ENCODE data around the gene CLPTM1L. TPM values are rescaled to one million over a fixed set of nuclear protein-coding genes. Genes with fewer than 3 reads are reported as not detected.
A peak's percentile ranks its signal among the peaks of the same experiment; 100 is the strongest.

CLPTM1L gene
- total and polyA plus RNA-seq, 10 donors: 39.7 to 118 (median 94.9) TPM

DNA sequence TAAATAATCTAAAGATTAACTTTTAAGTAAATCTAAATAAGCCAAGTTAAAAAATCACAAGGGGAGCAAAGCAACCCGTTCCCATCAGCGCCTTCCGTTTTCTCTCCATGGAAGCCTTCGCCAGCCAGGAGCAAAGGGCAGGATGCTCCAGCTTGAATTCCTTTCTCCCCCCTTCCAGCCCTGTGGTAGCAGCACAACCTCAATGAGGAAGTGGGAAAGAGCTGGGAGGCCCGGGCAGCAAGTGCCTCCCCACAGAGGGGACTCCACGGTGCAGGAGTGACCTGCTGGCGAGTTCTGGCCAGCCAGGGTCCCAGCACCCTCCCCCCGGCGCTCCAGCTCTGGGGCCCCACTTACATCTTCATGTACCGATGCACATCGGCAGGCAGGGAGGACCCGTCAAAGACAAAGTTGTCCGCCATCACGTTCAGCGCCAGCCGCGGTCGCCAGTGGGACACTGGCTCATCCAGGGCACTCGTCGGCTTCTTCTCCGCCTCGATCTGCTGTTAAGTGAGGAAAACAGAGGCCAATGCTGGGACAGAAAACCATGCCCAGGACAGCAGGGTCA, 6.3 kb downstream of the CLPTM1L start:
- Histone ChIP-seq H3K9me3 (no peaks in the 10 kb centered on the region), H3K4me1 (peaks cover 7 to 49% (median 17%) of the 10 kb centered on the region in 6 donors), H3K27ac (no peak overlapping the region), H3K27me3 (replicated peaks in 1 of 7) (no peaks in the 10 kb centered on the region), H3K4me3 (no peak overlapping the region), H3K36me3 (peaks cover 10 to 100% (median 83%) of the 10 kb centered on the region in 6 donors)
- intact Hi-C loops (cut with DNase I; ENCODE audit: low total_unique reads): no loop called here
- WGBS, 5 donors: 91 to 95% (median 94%) methylated on average over 22 of the region's 22 CpGs
- peak; percentile 69 for DNase-seq
- TF ChIP-seq POLR2AphosphoS5 (IDR thresholded peaks at IDR 0.05): peak in 1 of 3 donors; percentile 16
- no peak for TF ChIP-seq POLR2A (IDR thresholded peaks at IDR 0.05)

DNA sequence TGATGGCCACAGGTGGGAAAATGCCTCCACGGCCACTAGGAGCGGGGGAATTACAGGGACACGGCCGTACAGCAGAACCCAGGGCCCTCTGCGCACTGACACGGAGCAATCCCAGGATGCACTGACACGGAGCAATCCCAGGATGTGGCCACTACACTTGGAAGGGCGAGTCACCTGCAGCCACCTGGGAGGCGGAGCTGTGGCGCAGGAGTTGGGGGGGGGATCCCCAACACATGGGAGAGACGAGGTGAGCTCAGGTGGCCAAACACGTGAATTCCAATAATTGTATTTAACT, 6.8 kb downstream of the CLPTM1L start:
- no peak overlapping the region for H3K4me3 ChIP-seq
- 88 to 96% (median 91%) methylated on average over 11 to 12 of the region's 12 CpGs for WGBS, 5 donors
- no peak overlapping the region for H3K27ac ChIP-seq
- no peaks in the 10 kb centered on the region for H3K27me3 ChIP-seq (replicated peaks in 1 of 7)
- TF ChIP-seq, protein P1, sequence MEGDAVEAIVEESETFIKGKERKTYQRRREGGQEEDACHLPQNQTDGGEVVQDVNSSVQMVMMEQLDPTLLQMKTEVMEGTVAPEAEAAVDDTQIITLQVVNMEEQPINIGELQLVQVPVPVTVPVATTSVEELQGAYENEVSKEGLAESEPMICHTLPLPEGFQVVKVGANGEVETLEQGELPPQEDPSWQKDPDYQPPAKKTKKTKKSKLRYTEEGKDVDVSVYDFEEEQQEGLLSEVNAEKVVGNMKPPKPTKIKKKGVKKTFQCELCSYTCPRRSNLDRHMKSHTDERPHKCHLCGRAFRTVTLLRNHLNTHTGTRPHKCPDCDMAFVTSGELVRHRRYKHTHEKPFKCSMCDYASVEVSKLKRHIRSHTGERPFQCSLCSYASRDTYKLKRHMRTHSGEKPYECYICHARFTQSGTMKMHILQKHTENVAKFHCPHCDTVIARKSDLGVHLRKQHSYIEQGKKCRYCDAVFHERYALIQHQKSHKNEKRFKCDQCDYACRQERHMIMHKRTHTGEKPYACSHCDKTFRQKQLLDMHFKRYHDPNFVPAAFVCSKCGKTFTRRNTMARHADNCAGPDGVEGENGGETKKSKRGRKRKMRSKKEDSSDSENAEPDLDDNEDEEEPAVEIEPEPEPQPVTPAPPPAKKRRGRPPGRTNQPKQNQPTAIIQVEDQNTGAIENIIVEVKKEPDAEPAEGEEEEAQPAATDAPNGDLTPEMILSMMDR (IDR thresholded peaks at IDR 0.05 in 8 of 11, conservative IDR thresholded peaks at IDR 0.05 in 3 of 11): no peak
- TF ChIP-seq POLR2AphosphoS5 (IDR thresholded peaks at IDR 0.05): no peak
- TF ChIP-seq POLR2A (IDR thresholded peaks at IDR 0.05): no peak
- DNase-seq: peak; percentile 59
- peaks cover 10 to 100% (median 85%) of the 10 kb centered on the region in 6 donors for H3K36me3 ChIP-seq
- H3K4me1 ChIP-seq: peaks cover 2 to 45% (median 13%) of the 10 kb centered on the region in 6 donors
- no peaks in the 10 kb centered on the region for H3K9me3 ChIP-seq
- intact Hi-C loops (cut with DNase I; ENCODE audit: low total_unique reads): no loop called here

DNA sequence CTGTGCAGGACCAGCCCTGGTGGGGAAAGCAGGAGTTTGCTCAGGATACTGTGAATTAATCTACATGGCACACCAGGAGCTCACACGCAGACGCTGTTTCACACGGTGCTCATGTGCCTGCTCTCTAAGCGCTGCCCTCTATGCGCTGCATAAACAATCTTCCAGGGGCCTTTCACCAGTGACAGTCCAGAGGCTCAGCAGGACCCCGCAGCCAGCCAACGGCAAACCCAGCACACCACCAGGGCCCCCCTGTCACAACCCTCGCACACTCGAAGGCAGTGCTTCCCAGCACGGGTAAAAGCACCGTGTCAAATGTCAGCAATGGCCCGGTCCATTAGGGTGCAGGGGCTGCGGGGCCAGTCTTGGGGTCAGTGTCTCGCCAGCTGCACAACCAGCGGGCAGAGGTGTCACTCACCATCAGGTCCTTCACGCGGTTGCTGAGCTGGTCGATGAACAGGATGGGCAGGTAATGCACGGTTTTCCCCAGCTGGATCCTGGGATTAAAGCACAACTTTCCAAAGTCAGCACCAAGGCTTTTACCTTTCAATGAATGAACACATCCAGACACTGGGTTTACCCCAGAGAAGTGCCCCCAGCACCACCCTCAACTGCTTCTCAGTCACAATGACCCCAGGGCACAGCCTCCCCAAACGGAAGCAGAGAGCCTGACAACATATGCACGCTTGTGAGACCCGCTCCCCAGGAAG, 7.3 kb downstream of the CLPTM1L start:
- TF ChIP-seq, protein P1 (IDR thresholded peaks at IDR 0.05 in 8 of 11, conservative IDR thresholded peaks at IDR 0.05 in 3 of 11): no peak
- no peak for TF ChIP-seq POLR2AphosphoS5 (IDR thresholded peaks at IDR 0.05)
- no peak for TF ChIP-seq POLR2A (IDR thresholded peaks at IDR 0.05)
- H3K36me3 ChIP-seq: peaks cover 10 to 100% (median 85%) of the 10 kb centered on the region in 6 donors
- 93 to 96% (median 94%) methylated on average over 17 to 22 of the region's 22 CpGs for WGBS, 5 donors
- intact Hi-C loops (cut with DNase I; ENCODE audit: low total_unique reads): no loop called here
- no peak overlapping the region for H3K27ac ChIP-seq
- H3K4me1 ChIP-seq: peaks cover 0 to 40% (median 8%) of the 10 kb centered on the region in 6 donors
- no peak overlapping the region for H3K4me3 ChIP-seq
- peak; percentile 55 for DNase-seq
- H3K27me3 ChIP-seq (replicated peaks in 1 of 7): no peaks in the 10 kb centered on the region
- H3K9me3 ChIP-seq: no peaks in the 10 kb centered on the region

DNA sequence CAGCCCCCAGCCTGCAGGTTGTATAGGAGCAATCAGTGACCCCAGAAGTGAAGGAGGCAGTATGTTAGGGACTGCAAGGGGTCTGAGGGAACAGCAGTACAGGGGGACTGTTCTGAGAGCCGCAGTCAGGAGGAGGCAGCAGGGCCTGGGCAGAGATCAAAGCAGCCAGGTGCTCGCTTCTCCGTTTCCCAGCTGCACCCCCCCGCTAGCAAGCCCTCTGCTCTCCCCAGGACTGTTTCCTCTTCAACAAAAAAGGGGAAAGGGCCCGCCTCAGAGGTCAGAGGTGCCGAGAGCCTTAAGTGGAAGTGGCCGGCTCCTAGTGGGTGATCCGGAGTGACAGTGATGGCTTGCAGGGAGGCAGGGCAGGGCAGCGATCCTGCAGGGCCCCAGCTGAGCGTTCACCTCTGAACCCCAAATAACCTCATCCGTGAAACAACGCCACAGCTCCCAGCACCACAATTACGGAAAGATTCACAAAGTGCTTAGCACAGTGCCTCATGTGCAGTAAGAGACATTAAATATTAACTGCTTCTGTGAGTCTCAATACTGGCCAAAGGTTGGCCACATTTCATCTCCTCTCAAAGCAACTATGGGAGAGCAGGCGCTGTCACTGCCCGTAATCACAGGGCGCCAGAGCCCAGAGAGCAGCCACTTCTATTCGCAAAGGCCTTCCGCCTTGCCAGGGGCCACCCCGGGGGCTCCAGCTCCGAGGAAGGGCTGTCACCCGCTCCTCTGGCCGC, 8.0 kb downstream of the CLPTM1L start:
- H3K27me3 ChIP-seq (replicated peaks in 1 of 7): no peaks in the 10 kb centered on the region
- intact Hi-C loops (cut with DNase I; ENCODE audit: low total_unique reads): no loop called here
- WGBS, 5 donors: 88 to 92% (median 90%) methylated on average over 14 to 22 of the region's 22 CpGs
- H3K36me3 ChIP-seq: peaks cover 10 to 100% (median 86%) of the 10 kb centered on the region in 6 donors
- H3K9me3 ChIP-seq: no peaks in the 10 kb centered on the region
- H3K4me3 ChIP-seq: no peak overlapping the region
- H3K4me1 ChIP-seq: peaks cover 0 to 32% (median under 1%) of the 10 kb centered on the region in 6 donors
- TF ChIP-seq, protein P1 (IDR thresholded peaks at IDR 0.05 in 8 of 11, conservative IDR thresholded peaks at IDR 0.05 in 3 of 11): no peak
- peak in 2 of 3 donors; percentile 2 to 28 for TF ChIP-seq POLR2AphosphoS5 (IDR thresholded peaks at IDR 0.05)
- no peak overlapping the region for H3K27ac ChIP-seq
- peak; percentile 64 for DNase-seq
